Measurements from ENCODE around the gene BAIAP2.

Gene BAIAP2

GRCh38 chr17:81049973-81050551 is 15.1 kb downstream of the BAIAP2 start:
- peak; percentile 42 for ATAC-seq

More at GRCh38 chr17:81049973-81050551, 15.1 kb downstream of the BAIAP2 start:
- TF ChIP-seq POU6F1 (CRISPR knock-in tag; IDR thresholded peaks at IDR 0.05; ENCODE audit: borderline replicate concordance, low read depth) (no peak), PPARA (CRISPR knock-in tag; IDR thresholded peaks at IDR 0.05; ENCODE audit: borderline replicate concordance) (no peak), CREB5 (CRISPR knock-in tag; IDR thresholded peaks at IDR 0.05; ENCODE audit: low read depth) (no peak), GLIS3 (CRISPR knock-in tag; IDR thresholded peaks at IDR 0.05) (no peak), CSRNP3 (CRISPR knock-in tag; IDR thresholded peaks at IDR 0.05) (no peak), ZC3H10 (CRISPR knock-in tag; IDR thresholded peaks at IDR 0.05) (no peak), BACH2 (CRISPR knock-in tag; IDR thresholded peaks at IDR 0.05; ENCODE audit: borderline replicate concordance) (no peak), SNAI2 (CRISPR knock-in tag; IDR thresholded peaks at IDR 0.05) (no peak), ISL1 (CRISPR knock-in tag; IDR thresholded peaks at IDR 0.05) (no peak), ZFP3 (CRISPR knock-in tag; IDR thresholded peaks at IDR 0.05) (no peak), TOX (CRISPR knock-in tag; IDR thresholded peaks at IDR 0.05; ENCODE audit: borderline replicate concordance) (no peak), PATZ1 (CRISPR knock-in tag; IDR thresholded peaks at IDR 0.05; ENCODE audit: borderline replicate concordance) (no peak), RARB (CRISPR knock-in tag; IDR thresholded peaks at IDR 0.05) (no peak), TSHZ2 (CRISPR knock-in tag; IDR thresholded peaks at IDR 0.05) (no peak), ESRRG (CRISPR knock-in tag; IDR thresholded peaks at IDR 0.05) (no peak), OSR1 (CRISPR knock-in tag; IDR thresholded peaks at IDR 0.05) (no peak)
